ENCODE data around the gene TNFAIP1. TPM values are rescaled to one million over a fixed set of nuclear protein-coding genes. Genes with fewer than 3 reads are reported as not detected.

Gene TNFAIP1
- total RNA-seq, 1 experiment from 2014 or later, result 21.3 TPM

- peak overlapping the region; percentile 77 for H3K4me3 Mint-ChIP-seq
- H3K4me1 Mint-ChIP-seq, result peaks cover 49% of the 10 kb centered on the region
- H3K27ac Mint-ChIP-seq, result peak overlapping the region; percentile 4
- no peak for TF ChIP-seq SMAD3 (CRISPR knock-in tag; IDR thresholded peaks at IDR 0.05; ENCODE audit: borderline replicate concordance)
- TF ChIP-seq ZNF121 (CRISPR knock-in tag; IDR thresholded peaks at IDR 0.05), result no peak
- peak; percentile 7; the same call in 1 of the 2 replicates for TF ChIP-seq ETV6 (CRISPR knock-in tag; IDR thresholded peaks at IDR 0.05)
- no peak for TF ChIP-seq HMGXB4 (CRISPR knock-in tag; IDR thresholded peaks at IDR 0.05)
- TF ChIP-seq ZNF232 (CRISPR knock-in tag; IDR thresholded peaks at IDR 0.05), result no peak
- no peak for TF ChIP-seq STAT6 (CRISPR knock-in tag; conservative IDR thresholded peaks at IDR 0.05; ENCODE audit: low read depth)
- no peak for TF ChIP-seq IRF1 (CRISPR knock-in tag; IDR thresholded peaks at IDR 0.05)
- no peak for TF ChIP-seq ZBTB43 (CRISPR knock-in tag; IDR thresholded peaks at IDR 0.05)
- 0 out of 2 replicates have a peak, but pooled peaks have one; percentile 65 for TF ChIP-seq JUN (CRISPR knock-in tag; IDR thresholded peaks at IDR 0.05)
- TF ChIP-seq PRDM15 (CRISPR knock-in tag; IDR thresholded peaks at IDR 0.05), result no peak
- no peak for TF ChIP-seq ATF2 (CRISPR knock-in tag; IDR thresholded peaks at IDR 0.05; ENCODE audit: borderline replicate concordance, low read depth)
- no peak; the same call in 1 of the 2 replicates for TF ChIP-seq FOXK1 (CRISPR knock-in tag; IDR thresholded peaks at IDR 0.05)
- no peak for TF ChIP-seq CTCF (IDR thresholded peaks at IDR 0.05)
- no peak for TF ChIP-seq GABPB1 (CRISPR knock-in tag; IDR thresholded peaks at IDR 0.05)
- peaks cover 12% of the 10 kb centered on the region for H3K36me3 Mint-ChIP-seq
- no peaks in the 10 kb centered on the region for H3K9me3 Mint-ChIP-seq
- DNase-seq (ENCODE audit: low spot score) (peak; percentile 44), ATAC-seq (peak; percentile 20)
- ChIA-PET CTCF (interaction anchor here (0.6 to 2.7 kb wide), 8 partner anchors 13 to 128 kb away, joined by 3 to 12 read pairs (median 7); partner anchors contain the start of genes IFT20 and TNFAIP1), POLR2A (interaction anchor here (0.7 to 2.9 kb wide), 3 partner anchors 13 to 67 kb away, joined by 3 to 17 read pairs (median 3); partner anchors contain the start of genes IFT20 and TNFAIP1)
- no peaks in the 10 kb centered on the region; the same call in 1 of the 2 replicates for H3K27me3 Mint-ChIP-seq (ENCODE audit: low read depth)
Observed at GRCh38 chr17:28317966-28318758, 17.4 kb upstream of the TNFAIP1 start.

Data from WTC11 (cell line).